T-helper 17 cell (primary cell): Measurements from ENCODE around the gene ERC1. TPM values are rescaled to one million over a fixed set of nuclear protein-coding genes. Genes with fewer than 3 reads are reported as not detected.

Experiments used
- ATAC-seq: fragments of 150-1000 bp; cut with Tn5 transposase; 2 replicates; pipeline ENCODE4 v1.10.0; 2021; ENCODE audit warnings: mild to moderate bottlenecking, moderate library complexity
- DNase-seq, 3 donors: peaks; one replicate each; pipeline versions ENCODE4 v3.0.0 to v3.0.0-alpha.2; 2020 to 2021
- H3K9me3 ChIP-seq: one replicate; pipeline ENCODE4 v1.7.0; 2013; ENCODE audit warnings: low read length, mild to moderate bottlenecking; ENCODE audit not compliant: control insufficient read depth, poor library complexity, severe bottlenecking
- H3K27ac Mint-ChIP-seq: one replicate; pipeline ENCODE4 v1.8.0; 2022; ENCODE audit warnings: mild to moderate bottlenecking, moderate library complexity, mixed read lengths
- H3K27me3 Mint-ChIP-seq: one replicate; pipeline ENCODE4 v1.8.0; 2022; ENCODE audit warnings: mixed read lengths
- H3K36me3 Mint-ChIP-seq: one replicate; pipeline ENCODE4 v1.8.0; 2022; ENCODE audit warnings: low read depth, mixed read lengths
- H3K4me1 Mint-ChIP-seq: one replicate; pipeline ENCODE4 v1.8.0; 2022; ENCODE audit warnings: mild to moderate bottlenecking, mixed read lengths
- H3K4me3 Mint-ChIP-seq: one replicate; pipeline ENCODE4 v1.8.0; 2022; ENCODE audit warnings: mild to moderate bottlenecking, moderate library complexity, mixed read lengths
- total RNA-seq, 4 donors: library from RNA in 2 of 4; stranded (reverse) in 2 of 4; gene quantifications; one replicate each; pipeline ENCODE4 v1.2.3 and lab custom pipeline; 2022 to 2026

The ERC1 gene
- total RNA-seq, 2 donors from 2014 or later: 46.7 to 52.1 TPM

- Mint-ChIP-seq H3K4me3 (no peak overlapping the region), H3K4me1 (no peaks in the 10 kb centered on the region), H3K36me3 (peaks cover 5% of the 10 kb centered on the region), H3K27me3 (no peaks in the 10 kb centered on the region), H3K27ac (no peak overlapping the region)
- ATAC-seq (no peak), DNase-seq (no peak)
- H3K9me3 ChIP-seq: no peaks in the 10 kb centered on the region
Measured at GRCh38 chr12:1279050-1279449, 288.0 kb downstream of the ERC1 start.

- ATAC-seq (no peak), DNase-seq (no peak)
- H3K9me3 ChIP-seq: no peaks in the 10 kb centered on the region
- no peaks in the 10 kb centered on the region for H3K27me3 Mint-ChIP-seq
- peaks cover 7% of the 10 kb centered on the region for H3K36me3 Mint-ChIP-seq
- H3K27ac Mint-ChIP-seq: no peak overlapping the region
- no peaks in the 10 kb centered on the region for H3K4me1 Mint-ChIP-seq
- H3K4me3 Mint-ChIP-seq: no peak overlapping the region
Measured at GRCh38 chr12:1280059-1280458, 289.0 kb downstream of the ERC1 start.

GRCh38 chr12:1281683-1282366 lies 290.8 kb downstream of the ERC1 start:
- ATAC-seq: no peak
- Mint-ChIP-seq H3K27ac (no peak overlapping the region), H3K4me3 (no peak overlapping the region), H3K4me1 (no peaks in the 10 kb centered on the region), H3K36me3 (peaks cover 7% of the 10 kb centered on the region), H3K27me3 (no peaks in the 10 kb centered on the region)
- DNase-seq: no peak
- no peaks in the 10 kb centered on the region for H3K9me3 ChIP-seq

GRCh38 chr12:1282670-1283315 lies 291.8 kb downstream of the ERC1 start:
- H3K27ac Mint-ChIP-seq: no peak overlapping the region
- no peaks in the 10 kb centered on the region for H3K4me1 Mint-ChIP-seq
- no peaks in the 10 kb centered on the region for H3K27me3 Mint-ChIP-seq
- ATAC-seq: no peak
- no peaks in the 10 kb centered on the region for H3K9me3 ChIP-seq
- no peak overlapping the region for H3K4me3 Mint-ChIP-seq
- DNase-seq: no peak
- peaks cover 7% of the 10 kb centered on the region for H3K36me3 Mint-ChIP-seq

GRCh38 chr12:1283316-1283715 lies 292.3 kb downstream of the ERC1 start:
- no peak overlapping the region for H3K4me3 Mint-ChIP-seq
- H3K9me3 ChIP-seq: no peaks in the 10 kb centered on the region
- peaks cover 7% of the 10 kb centered on the region for H3K36me3 Mint-ChIP-seq
- no peak for DNase-seq
- H3K4me1 Mint-ChIP-seq: no peaks in the 10 kb centered on the region
- no peaks in the 10 kb centered on the region for H3K27me3 Mint-ChIP-seq
- no peak for ATAC-seq
- H3K27ac Mint-ChIP-seq: no peak overlapping the region

- Mint-ChIP-seq H3K27ac (no peak overlapping the region), H3K27me3 (no peaks in the 10 kb centered on the region), H3K36me3 (peaks cover 7% of the 10 kb centered on the region), H3K4me3 (no peak overlapping the region), H3K4me1 (peaks cover under 1% of the 10 kb centered on the region)
- ATAC-seq (no peak), DNase-seq (no peak)
- no peaks in the 10 kb centered on the region for H3K9me3 ChIP-seq
Measured at GRCh38 chr12:1284611-1285010, 293.6 kb downstream of the ERC1 start.

GRCh38 chr12:1287446-1287975 lies 296.5 kb downstream of the ERC1 start:
- H3K27me3 Mint-ChIP-seq: no peaks in the 10 kb centered on the region
- H3K9me3 ChIP-seq: no peaks in the 10 kb centered on the region
- ATAC-seq (no peak), DNase-seq (no peak)
- H3K4me3 Mint-ChIP-seq: no peak overlapping the region
- peaks cover 5% of the 10 kb centered on the region for H3K4me1 Mint-ChIP-seq
- peaks cover 16% of the 10 kb centered on the region for H3K36me3 Mint-ChIP-seq
- no peak overlapping the region for H3K27ac Mint-ChIP-seq

- H3K36me3 Mint-ChIP-seq: peaks cover 16% of the 10 kb centered on the region
- DNase-seq (no peak), ATAC-seq (no peak)
- peaks cover 5% of the 10 kb centered on the region for H3K4me1 Mint-ChIP-seq
- no peaks in the 10 kb centered on the region for H3K9me3 ChIP-seq
- no peak overlapping the region for H3K4me3 Mint-ChIP-seq
- no peaks in the 10 kb centered on the region for H3K27me3 Mint-ChIP-seq
- no peak overlapping the region for H3K27ac Mint-ChIP-seq
Measured at GRCh38 chr12:1288333-1288732, 297.3 kb downstream of the ERC1 start.

GRCh38 chr12:1289371-1290155 lies 298.5 kb downstream of the ERC1 start:
- no peak overlapping the region for H3K4me3 Mint-ChIP-seq
- DNase-seq (no peak), ATAC-seq (no peak)
- no peak overlapping the region for H3K27ac Mint-ChIP-seq
- H3K9me3 ChIP-seq: no peaks in the 10 kb centered on the region
- H3K36me3 Mint-ChIP-seq: peaks cover 18% of the 10 kb centered on the region
- peaks cover 5% of the 10 kb centered on the region for H3K4me1 Mint-ChIP-seq
- H3K27me3 Mint-ChIP-seq: no peaks in the 10 kb centered on the region

GRCh38 chr12:1290716-1291115 lies 299.7 kb downstream of the ERC1 start:
- no peaks in the 10 kb centered on the region for H3K9me3 ChIP-seq
- H3K36me3 Mint-ChIP-seq: peaks cover 16% of the 10 kb centered on the region
- peaks cover 5% of the 10 kb centered on the region for H3K4me1 Mint-ChIP-seq
- H3K4me3 Mint-ChIP-seq: no peak overlapping the region
- H3K27ac Mint-ChIP-seq: peak overlapping the region; percentile 62
- H3K27me3 Mint-ChIP-seq: no peaks in the 10 kb centered on the region
- no peak for ATAC-seq
- no peak for DNase-seq

GRCh38 chr12:1291601-1292332 lies 300.7 kb downstream of the ERC1 start:
- Mint-ChIP-seq H3K4me1 (peaks cover 7% of the 10 kb centered on the region), H3K36me3 (peaks cover 18% of the 10 kb centered on the region), H3K27ac (peak overlapping the region; percentile 62), H3K27me3 (no peaks in the 10 kb centered on the region), H3K4me3 (no peak overlapping the region)
- H3K9me3 ChIP-seq: no peaks in the 10 kb centered on the region
- no peak for ATAC-seq
- DNase-seq: no peak

GRCh38 chr12:1293901-1294300 lies 302.9 kb downstream of the ERC1 start:
- no peak for ATAC-seq
- Mint-ChIP-seq H3K4me3 (no peak overlapping the region), H3K4me1 (peaks cover 7% of the 10 kb centered on the region), H3K36me3 (peaks cover 18% of the 10 kb centered on the region), H3K27ac (no peak overlapping the region), H3K27me3 (no peaks in the 10 kb centered on the region)
- DNase-seq: no peak
- H3K9me3 ChIP-seq: no peaks in the 10 kb centered on the region

- ATAC-seq: no peak
- H3K9me3 ChIP-seq: peaks cover 3% of the 10 kb centered on the region
- Mint-ChIP-seq H3K27ac (no peak overlapping the region), H3K4me3 (no peak overlapping the region), H3K27me3 (no peaks in the 10 kb centered on the region), H3K36me3 (peaks cover 11% of the 10 kb centered on the region), H3K4me1 (peaks cover 7% of the 10 kb centered on the region)
- DNase-seq: no peak
Measured at GRCh38 chr12:1297206-1297605, 306.2 kb downstream of the ERC1 start.
